Prostate gland (tissue), 2 donors: ENCODE data around the gene VRK3.

ENCODE experiments used
- POLR2AphosphoS5 ChIP-seq: sonication (generic); formaldehyde crosslinking; IDR thresholded peaks from one replicate; pipeline ENCODE4 v1.6.1; 2017; ENCODE audit warnings: antibody characterized with exemption
- TF ChIP-seq, protein P1 (sequence below), 4 experiments: fragments of 200-600 bp in 2 of 4; fragments of 450-650 bp in 2 of 4; sonication (generic) in 2 of 4; IDR thresholded peaks; 1 replicate in 3 of 4; 2 replicates in 1 of 4; pipeline ENCODE4 v1.5.1; 2016 to 2019; ENCODE audit warnings: antibody characterized with exemption in 4 of 4, mild to moderate bottlenecking in 2 of 4, moderate library complexity in 2 of 4

DNA sequence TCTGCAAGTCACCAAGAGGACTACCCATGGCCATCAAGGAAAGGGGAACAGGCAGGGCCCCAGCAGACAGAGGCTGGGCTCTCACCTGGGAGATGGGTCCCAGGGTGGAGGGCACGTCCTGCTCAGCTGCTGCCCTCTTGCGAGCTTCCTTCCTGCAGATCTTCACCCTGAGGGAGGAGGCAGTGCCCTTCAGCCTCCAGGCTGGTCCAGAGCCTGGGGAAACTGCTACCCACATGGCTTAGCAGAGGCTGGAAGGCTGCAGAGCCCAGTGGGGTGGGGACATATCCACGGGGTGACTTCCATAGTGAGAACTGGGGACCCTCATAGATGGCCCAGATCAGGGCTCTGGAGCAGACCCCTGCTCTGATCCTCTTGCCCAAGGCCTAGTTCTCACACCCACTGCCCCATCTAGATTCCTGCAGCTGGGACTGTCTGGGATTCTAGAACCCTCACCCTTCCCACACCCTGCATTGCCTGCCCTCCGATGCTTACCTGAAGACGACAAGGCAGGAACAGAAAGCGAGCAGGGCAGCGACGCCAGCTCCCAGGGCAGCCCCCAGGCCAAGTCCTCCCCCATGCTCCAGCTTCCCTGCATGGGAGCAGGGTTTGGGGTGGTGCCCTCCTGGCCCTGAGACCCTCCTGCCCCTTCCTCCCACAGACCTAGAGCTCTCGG, 73.2 kb downstream of the VRK3 start:
- TF ChIP-seq, protein P1, sequence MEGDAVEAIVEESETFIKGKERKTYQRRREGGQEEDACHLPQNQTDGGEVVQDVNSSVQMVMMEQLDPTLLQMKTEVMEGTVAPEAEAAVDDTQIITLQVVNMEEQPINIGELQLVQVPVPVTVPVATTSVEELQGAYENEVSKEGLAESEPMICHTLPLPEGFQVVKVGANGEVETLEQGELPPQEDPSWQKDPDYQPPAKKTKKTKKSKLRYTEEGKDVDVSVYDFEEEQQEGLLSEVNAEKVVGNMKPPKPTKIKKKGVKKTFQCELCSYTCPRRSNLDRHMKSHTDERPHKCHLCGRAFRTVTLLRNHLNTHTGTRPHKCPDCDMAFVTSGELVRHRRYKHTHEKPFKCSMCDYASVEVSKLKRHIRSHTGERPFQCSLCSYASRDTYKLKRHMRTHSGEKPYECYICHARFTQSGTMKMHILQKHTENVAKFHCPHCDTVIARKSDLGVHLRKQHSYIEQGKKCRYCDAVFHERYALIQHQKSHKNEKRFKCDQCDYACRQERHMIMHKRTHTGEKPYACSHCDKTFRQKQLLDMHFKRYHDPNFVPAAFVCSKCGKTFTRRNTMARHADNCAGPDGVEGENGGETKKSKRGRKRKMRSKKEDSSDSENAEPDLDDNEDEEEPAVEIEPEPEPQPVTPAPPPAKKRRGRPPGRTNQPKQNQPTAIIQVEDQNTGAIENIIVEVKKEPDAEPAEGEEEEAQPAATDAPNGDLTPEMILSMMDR (IDR thresholded peaks at IDR 0.05) = no peak
- no peak for TF ChIP-seq POLR2AphosphoS5
